GM23338 (cell line): ENCODE results near the gene HADH. TPM values are rescaled to one million over a fixed set of nuclear protein-coding genes. Genes with fewer than 3 reads are reported as not detected.

Source experiments
- ATAC-seq: fragments of 200-7000 bp; cut with Tn5 transposase; 3 replicates; pipeline ENCODE4 v1.9.1; 2020
- DNase-seq: peaks from one replicate; pipeline ENCODE4 v3.0.0-alpha.2; 2015; ENCODE audit warnings: low spot score
- H2AFZ ChIP-seq: fragments of 200-600 bp; sonication (generic); 2 replicates; pipeline ENCODE4 v1.8.0; 2016; ENCODE audit warnings: antibody characterized with exemption, mild to moderate bottlenecking, moderate library complexity
- H3F3A ChIP-seq: fragments of 200-600 bp; sonication (generic); replicated peaks from 2 replicates; pipeline ENCODE4 v1.8.0; 2017; ENCODE audit warnings: antibody characterized with exemption, mixed run types, low read depth
- H3K27ac ChIP-seq: fragments of 200-600 bp; sonication (generic); 2 replicates; pipeline ENCODE4 v1.6.1; 2016; ENCODE audit warnings: low read depth
- H3K27me3 ChIP-seq: fragments of 200-600 bp; sonication (generic); 2 replicates; pipeline ENCODE4 v1.8.0; 2016; ENCODE audit warnings: mild to moderate bottlenecking, mixed run types, moderate library complexity; ENCODE audit not compliant: insufficient read depth
- H3K36me3 ChIP-seq: fragments of 200-600 bp; sonication (generic); 2 replicates; pipeline ENCODE4 v1.8.0; 2016; ENCODE audit warnings: mild to moderate bottlenecking; ENCODE audit not compliant: insufficient read depth
- H3K4me1 ChIP-seq: fragments of 200-600 bp; sonication (generic); 2 replicates; pipeline ENCODE4 v1.8.0; 2016; ENCODE audit warnings: mild to moderate bottlenecking, moderate library complexity; ENCODE audit not compliant: insufficient read depth
- H3K4me2 ChIP-seq: fragments of 200-600 bp; sonication (generic); 2 replicates; pipeline ENCODE4 v1.7.1; 2017; ENCODE audit warnings: mixed run types
- H3K4me3 ChIP-seq: fragments of 200-600 bp; sonication (generic); 2 replicates; pipeline ENCODE4 v1.6.1; 2016; ENCODE audit warnings: mixed run types
- H3K79me2 ChIP-seq: fragments of 200-600 bp; sonication (generic); replicated peaks from 2 replicates; pipeline ENCODE4 v1.8.0; 2017; ENCODE audit warnings: mild to moderate bottlenecking; ENCODE audit not compliant: insufficient read depth
- H3K9me2 ChIP-seq: fragments of 200-600 bp; sonication (generic); 2 replicates; pipeline ENCODE4 v1.8.0; 2017; ENCODE audit not compliant: insufficient read depth
- H4K20me1 ChIP-seq: fragments of 200-600 bp; sonication (generic); replicated peaks from 2 replicates; pipeline ENCODE4 v1.8.0; 2017; ENCODE audit warnings: mild to moderate bottlenecking; ENCODE audit not compliant: insufficient read depth
- H3K27ac Mint-ChIP-seq: 2 replicates; pipeline ENCODE4 v1.8.0; 2020; ENCODE audit warnings: inconsistent platforms, mild to moderate bottlenecking, moderate library complexity, mixed read lengths
- H3K27me3 Mint-ChIP-seq: 3 replicates; pipeline ENCODE4 v1.8.0; 2022; ENCODE audit warnings: low read depth, mild to moderate bottlenecking, moderate library complexity, mixed read lengths, inconsistent platforms; ENCODE audit not compliant: insufficient read depth, poor library complexity
- H3K36me3 Mint-ChIP-seq: 3 replicates; pipeline ENCODE4 v1.8.0; 2021; ENCODE audit warnings: low read depth, mild to moderate bottlenecking, inconsistent platforms, moderate library complexity, mixed read lengths
- H3K4me1 Mint-ChIP-seq: 3 replicates; pipeline ENCODE4 v1.8.0; 2020; ENCODE audit warnings: mild to moderate bottlenecking, inconsistent platforms, mixed read lengths
- H3K4me3 Mint-ChIP-seq: 3 replicates; pipeline ENCODE4 v1.8.0; 2021; ENCODE audit warnings: moderate library complexity, mild to moderate bottlenecking, inconsistent platforms, mixed read lengths
- H3K9me3 Mint-ChIP-seq: 3 replicates; pipeline ENCODE4 v1.8.0; 2020; ENCODE audit warnings: moderate library complexity, mild to moderate bottlenecking, inconsistent platforms, mixed read lengths
- CREB1 ChIP-seq: fragments of 250-450 bp; sonication (Bioruptor Pico); IDR thresholded peaks from 2 replicates; pipeline ENCODE4 v1.5.0; 2020; ENCODE audit warnings: low read depth, mild to moderate bottlenecking, moderate library complexity
- CTCF ChIP-seq, 2 experiments: fragments of 200-600 bp in 1 of 2; sonication (generic) in 1 of 2; conservative IDR thresholded peaks; 2 replicates each; pipeline versions ENCODE4 v1.5.1 to v1.6.1; 2016 to 2017; ENCODE audit warnings: antibody characterized with exemption in 2 of 2, low read depth in 2 of 2, mild to moderate bottlenecking in 2 of 2, moderate library complexity in 1 of 2
- EZH2 ChIP-seq: fragments of 200-600 bp; sonication (generic); IDR thresholded peaks from one replicate; pipeline ENCODE4 v1.8.0; 2017; ENCODE audit warnings: antibody characterized with exemption, mild to moderate bottlenecking, low read depth; ENCODE audit not compliant: unreplicated experiment
- EZH2phosphoT487 ChIP-seq: fragments of 200-600 bp; sonication (generic); IDR thresholded peaks from one replicate; pipeline ENCODE4 v1.8.1; 2018; ENCODE audit warnings: antibody characterized with exemption; ENCODE audit not compliant: unreplicated experiment
- JUNB ChIP-seq: IDR thresholded peaks from one replicate; pipeline ENCODE4 v1.6.1; 2016; ENCODE audit warnings: antibody characterized with exemption; ENCODE audit not compliant: unreplicated experiment
- NANOG ChIP-seq: IDR thresholded peaks from 2 replicates; pipeline ENCODE4 v1.6.1; 2016; ENCODE audit warnings: antibody characterized with exemption, borderline replicate concordance
- POLR2AphosphoS5 ChIP-seq: IDR thresholded peaks from 2 replicates; pipeline ENCODE4 v1.6.1; 2016; ENCODE audit warnings: antibody characterized with exemption, low read depth
- REST ChIP-seq: IDR thresholded peaks from one replicate; pipeline ENCODE4 v1.6.1; 2018; ENCODE audit warnings: antibody characterized with exemption; ENCODE audit not compliant: unreplicated experiment
- STAT1 ChIP-seq: IDR thresholded peaks from one replicate; pipeline ENCODE4 v1.6.1; 2016; ENCODE audit warnings: antibody characterized with exemption; ENCODE audit not compliant: unreplicated experiment
- ZNF114 ChIP-seq: fragments of 250-450 bp; sonication (Bioruptor Pico); IDR thresholded peaks from 2 replicates; pipeline ENCODE4 v1.5.0; 2020; ENCODE audit warnings: mild to moderate bottlenecking, moderate library complexity
- ZNF331 ChIP-seq: fragments of 250-450 bp; sonication (Bioruptor Pico); IDR thresholded peaks from 2 replicates; pipeline ENCODE4 v1.5.0; 2020; ENCODE audit warnings: low read depth, mild to moderate bottlenecking, moderate library complexity
- ZNF462 ChIP-seq: fragments of 250-450 bp; sonication (Bioruptor Pico); IDR thresholded peaks from 2 replicates; pipeline ENCODE4 v1.5.0; 2020; ENCODE audit warnings: mild to moderate bottlenecking, moderate library complexity
- polyA plus RNA-seq: library from polyadenylated mRNA; unstranded; fragments of >200 nt; fragmentation: Nextera tagmentation; extraction: Ambion mirVana; gene quantifications from 2 replicates; pipeline ENCODE4 v1.2.1, GENCODE V29; 2016
- total RNA-seq: library from RNA; depleted of rRNA; stranded (reverse); fragments of >200 nt; shearing (Covaris generic); gene quantifications from 2 replicates; pipeline ENCODE4 v1.2.3, GENCODE V29; 2014
- TF ChIP-seq, protein P1 (sequence below): IDR thresholded peaks from 2 replicates; pipeline ENCODE4 v1.6.1; 2016; ENCODE audit warnings: antibody characterized with exemption

The HADH gene
- total and polyA plus RNA-seq, 2 experiments from 2014 or later: 39.1 to 39.2 TPM

GRCh38 chr4:107966903-107967302 is 22.8 kb upstream of the HADH start:
- Mint-ChIP-seq H3K4me1 (no peaks in the 10 kb centered on the region; the same call in 2 of the 3 replicates), H3K9me3 (no peaks in the 10 kb centered on the region; the same call in 2 of the 3 replicates), H3K27ac (no peak overlapping the region), H3K36me3 (no peaks in the 10 kb centered on the region), H3K27me3 (no peaks in the 10 kb centered on the region), H3K4me3 (no peak overlapping the region)
- DNase-seq (no peak), ATAC-seq (no peak)
- no peak overlapping the region for H2AFZ ChIP-seq
- no peaks in the 10 kb centered on the region for H4K20me1 ChIP-seq
- TF ChIP-seq JUNB: no peak
- TF ChIP-seq NANOG: no peak
- no peak for TF ChIP-seq CREB1 (CRISPR knock-in tag)
- TF ChIP-seq STAT1: no peak
- TF ChIP-seq EZH2phosphoT487: no peak
- TF ChIP-seq ZNF114: no peak
- no peak for TF ChIP-seq CTCF (conservative IDR thresholded peaks at IDR 0.05; ENCODE audit: low read depth in 2 of 2)
- TF ChIP-seq REST: no peak
- TF ChIP-seq, protein P1, sequence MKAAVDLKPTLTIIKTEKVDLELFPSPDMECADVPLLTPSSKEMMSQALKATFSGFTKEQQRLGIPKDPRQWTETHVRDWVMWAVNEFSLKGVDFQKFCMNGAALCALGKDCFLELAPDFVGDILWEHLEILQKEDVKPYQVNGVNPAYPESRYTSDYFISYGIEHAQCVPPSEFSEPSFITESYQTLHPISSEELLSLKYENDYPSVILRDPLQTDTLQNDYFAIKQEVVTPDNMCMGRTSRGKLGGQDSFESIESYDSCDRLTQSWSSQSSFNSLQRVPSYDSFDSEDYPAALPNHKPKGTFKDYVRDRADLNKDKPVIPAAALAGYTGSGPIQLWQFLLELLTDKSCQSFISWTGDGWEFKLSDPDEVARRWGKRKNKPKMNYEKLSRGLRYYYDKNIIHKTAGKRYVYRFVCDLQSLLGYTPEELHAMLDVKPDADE: no peak
- no peak for TF ChIP-seq POLR2AphosphoS5
- TF ChIP-seq ZNF462 (CRISPR knock-in tag): no peak
- TF ChIP-seq ZNF331: no peak
- no peak for TF ChIP-seq EZH2
- H3K27me3 ChIP-seq: no peaks in the 10 kb centered on the region
- no peak overlapping the region for H3K27ac ChIP-seq
- H3K4me3 ChIP-seq: no peak overlapping the region
- no peaks in the 10 kb centered on the region for H3K36me3 ChIP-seq
- H3K4me2 ChIP-seq: no peak overlapping the region
- H3F3A ChIP-seq: no peaks in the 10 kb centered on the region
- no peaks in the 10 kb centered on the region for H3K4me1 ChIP-seq
- H3K79me2 ChIP-seq: no peaks in the 10 kb centered on the region
- H3K9me2 ChIP-seq: no peaks in the 10 kb centered on the region
